ENCODE data around the gene GDPGP1. TPM values are rescaled to one million over a fixed set of nuclear protein-coding genes. Genes with fewer than 3 reads are reported as not detected.
A peak's percentile ranks its signal among the peaks of the same experiment; 100 is the strongest.

GDPGP1 gene
- total RNA-seq, 1 experiment from 2014 or later = 22.8 TPM

GRCh38 chr15:90213818-90214204 is 20.2 kb upstream of the GDPGP1 start:
- peaks cover 22% of the 10 kb centered on the region for H3K36me3 ChIP-seq (ENCODE audit: control insufficient read depth, insufficient read depth, low read length)
- no TSS peak for BruUV-seq (replicated peaks)
- H3K9me3 ChIP-seq (ENCODE audit: control insufficient read depth, insufficient read depth, low read depth, low read length) = no peaks in the 10 kb centered on the region
- peak; percentile 3 for ATAC-seq
- no peak for TF ChIP-seq REST (IDR thresholded peaks at IDR 0.05; ENCODE audit: insufficient read depth in 1 of 2, low read depth in 2 of 2, low read length in 1 of 2)
- TF ChIP-seq CTCF (IDR thresholded peaks at IDR 0.05) = no peak
- TF ChIP-seq TCF7L2 (IDR thresholded peaks at IDR 0.05; ENCODE audit: low read depth, low read length) = no peak; the same call in 1 of the 2 replicates
- TF ChIP-seq POLR2AphosphoS5 (IDR thresholded peaks at IDR 0.05; ENCODE audit: low read depth, low read length) = no peak
- no peak for TF ChIP-seq SIN3A (IDR thresholded peaks at IDR 0.05; ENCODE audit: borderline replicate concordance, insufficient read depth, low read depth, low read length)
- POLR2A ChIA-PET = interaction anchor here (0.7 to 0.9 kb wide), 4 partner anchors 51 to 437 kb away, joined by 3 to 9 read pairs (median 6); no protein-coding TSS in a partner anchor
- peak overlapping the region; percentile 100 for H3K27ac ChIP-seq (ENCODE audit: low read length)
- CTCF ChIA-PET = interaction anchor here (0.7 kb wide), 1 partner anchor 296 kb away, joined by 5 read pairs; no protein-coding TSS in a partner anchor
- H3K4me1 ChIP-seq (ENCODE audit: control insufficient read depth, insufficient read depth, low read length) = peaks cover 96% of the 10 kb centered on the region
- H3K4me3 ChIP-seq (ENCODE audit: low read depth in 2 of 2, low read length in 2 of 2) = no peak overlapping the region
- in situ Hi-C loops (cut with HindIII; ENCODE audit: low pct_unique_long_range_greater_than_20kb, low sequenced_read_pairs) (loop anchor here (10.0 kb wide), 1 partner anchor 49 kb away; no protein-coding TSS in a partner anchor), intact Hi-C loops (cut with micrococcal nuclease; ENCODE audit: unreplicated experiment) (no loop called here)
- DNase-seq (ENCODE audit: low read depth, low spot score) = no peak
- no peaks in the 10 kb centered on the region for H3K27me3 ChIP-seq (ENCODE audit: control insufficient read depth, insufficient read depth, low read length)

GRCh38 chr15:90214553-90215196 is 19.3 kb upstream of the GDPGP1 start:
- ATAC-seq (no peak), DNase-seq (ENCODE audit: low read depth, low spot score) (no peak)
- H3K27ac ChIP-seq (ENCODE audit: low read length) = peak overlapping the region; percentile 100
- peaks cover 22% of the 10 kb centered on the region for H3K36me3 ChIP-seq (ENCODE audit: control insufficient read depth, insufficient read depth, low read length)
- no peak overlapping the region for H3K4me3 ChIP-seq (ENCODE audit: low read depth in 2 of 2, low read length in 2 of 2)
- H3K27me3 ChIP-seq (ENCODE audit: control insufficient read depth, insufficient read depth, low read length) = no peaks in the 10 kb centered on the region
- no peaks in the 10 kb centered on the region for H3K9me3 ChIP-seq (ENCODE audit: control insufficient read depth, insufficient read depth, low read depth, low read length)
- in situ Hi-C loops (cut with HindIII; ENCODE audit: low pct_unique_long_range_greater_than_20kb, low sequenced_read_pairs) (loop anchor here (10.0 kb wide), 1 partner anchor 50 kb away; no protein-coding TSS in a partner anchor), intact Hi-C loops (cut with micrococcal nuclease; ENCODE audit: unreplicated experiment) (no loop called here)
- CTCF ChIA-PET = interaction anchor here (0.6 to 1.5 kb wide), 8 partner anchors 10 to 297 kb away, joined by 3 to 7 read pairs (median 4); no protein-coding TSS in a partner anchor
- TSS peak; percentile 7 for BruUV-seq (replicated peaks)
- POLR2A ChIA-PET = interaction anchor here (0.5 to 1.1 kb wide), 11 partner anchors 13 to 390 kb away, joined by 3 to 10 read pairs (median 4); partner anchors contain the start of gene SEMA4B
- H3K4me1 ChIP-seq (ENCODE audit: control insufficient read depth, insufficient read depth, low read length) = peaks cover 96% of the 10 kb centered on the region
- no peak for TF ChIP-seq REST (IDR thresholded peaks at IDR 0.05; ENCODE audit: insufficient read depth in 1 of 2, low read depth in 2 of 2, low read length in 1 of 2)
- TF ChIP-seq CTCF (IDR thresholded peaks at IDR 0.05) = no peak
- peak; percentile 62 for TF ChIP-seq POLR2AphosphoS5 (IDR thresholded peaks at IDR 0.05; ENCODE audit: low read depth, low read length)
- TF ChIP-seq TCF7L2 (IDR thresholded peaks at IDR 0.05; ENCODE audit: low read depth, low read length) = no peak
- no peak for TF ChIP-seq SIN3A (IDR thresholded peaks at IDR 0.05; ENCODE audit: borderline replicate concordance, insufficient read depth, low read depth, low read length)
